HepG2 (cell line): ENCODE data around the gene PPP2R5B. TPM values are rescaled to one million over a fixed set of nuclear protein-coding genes. Genes with fewer than 3 reads are reported as not detected.
A peak's percentile ranks its signal among the peaks of the same experiment; 100 is the strongest.

Source experiments
- AHR ChIP-seq: IDR thresholded peaks from 2 replicates; pipeline ENCODE4 v1.6.1; 2018; ENCODE audit warnings: missing genetic modification reagents, missing compliant biosample characterization
- ATF2 ChIP-seq: sonication (generic); formaldehyde crosslinking; IDR thresholded peaks from 2 replicates; pipeline ENCODE4 v1.4.0; 2020; ENCODE audit warnings: missing genetic modification reagents
- DNMT1 ChIP-seq: sonication (generic); formaldehyde crosslinking; IDR thresholded peaks from 2 replicates; pipeline ENCODE4 v1.5.1; 2020; ENCODE audit warnings: mild to moderate bottlenecking, missing genetic modification reagents
- HDAC1 ChIP-seq: sonication (generic); formaldehyde crosslinking; IDR thresholded peaks from 2 replicates; pipeline ENCODE4 v1.5.1; 2020; ENCODE audit warnings: mild to moderate bottlenecking, missing genetic modification reagents
- HDAC6 ChIP-seq: fragments of 200-600 bp; sonication (generic); IDR thresholded peaks from 2 replicates; pipeline ENCODE4 v1.7.0; 2017; ENCODE audit warnings: mild to moderate bottlenecking, antibody characterized with exemption, low read length, low read depth
- HNRNPLL ChIP-seq: fragments of 200-400 bp; formaldehyde crosslinking; IDR thresholded peaks from 2 replicates; pipeline ENCODE4 v1.6.1; 2017; ENCODE audit warnings: mild to moderate bottlenecking, low read depth, low read length; ENCODE audit not compliant: poor library complexity, severe bottlenecking
- KDM5B ChIP-seq: sonication (generic); formaldehyde crosslinking; IDR thresholded peaks from 2 replicates; pipeline ENCODE4 v1.4.0; 2020; ENCODE audit warnings: missing genetic modification reagents, mild to moderate bottlenecking, borderline replicate concordance
- KMT2A ChIP-seq: sonication (generic); formaldehyde crosslinking; IDR thresholded peaks from 2 replicates; pipeline ENCODE4 v1.4.0; 2020; ENCODE audit warnings: missing genetic modification reagents
- NFAT5 ChIP-seq: sonication (generic); formaldehyde crosslinking; IDR thresholded peaks from 2 replicates; pipeline ENCODE4 v1.4.0; 2020; ENCODE audit warnings: missing genetic modification reagents
- NFRKB ChIP-seq: fragments of 450-650 bp; IDR thresholded peaks from 2 replicates; pipeline ENCODE4 v1.6.1; 2017
- NFYB ChIP-seq: sonication (generic); formaldehyde crosslinking; IDR thresholded peaks from 2 replicates; pipeline ENCODE4 v1.4.0; 2020; ENCODE audit warnings: missing genetic modification reagents
- NONO ChIP-seq, 2 experiments: fragments of 450-650 bp in 1 of 2; sonication (generic) in 1 of 2; formaldehyde crosslinking in 1 of 2; IDR thresholded peaks in 1 of 2; conservative IDR thresholded peaks in 1 of 2; 2 replicates each; pipeline versions ENCODE4 v1.6.1 to v1.8.0; 2017 to 2022; ENCODE audit warnings: mild to moderate bottlenecking in 1 of 2, missing genetic modification reagents in 1 of 2, moderate library complexity in 1 of 2
- PHF8 ChIP-seq: sonication (generic); formaldehyde crosslinking; IDR thresholded peaks from 2 replicates; pipeline ENCODE4 v1.5.0; 2020; ENCODE audit warnings: missing genetic modification reagents
- RFXAP ChIP-seq: sonication (generic); formaldehyde crosslinking; IDR thresholded peaks from 2 replicates; pipeline ENCODE4 v1.4.0; 2020; ENCODE audit warnings: missing genetic modification reagents, borderline replicate concordance
- TAF1 ChIP-seq: sonication (generic); formaldehyde crosslinking; IDR thresholded peaks from 2 replicates; pipeline ENCODE4 v1.4.0; 2020; ENCODE audit warnings: missing genetic modification reagents
- TCF7 ChIP-seq: sonication (generic); IDR thresholded peaks from 2 replicates; pipeline ENCODE4 v1.6.1; 2016; ENCODE audit warnings: antibody characterized with exemption, low read depth
- TFDP2 ChIP-seq: sonication (generic); formaldehyde crosslinking; IDR thresholded peaks from 2 replicates; pipeline ENCODE4 v1.4.0; 2020; ENCODE audit warnings: missing genetic modification reagents
- THAP11 ChIP-seq: IDR thresholded peaks from 2 replicates; pipeline ENCODE4 v1.6.1; 2016; ENCODE audit warnings: missing biosample characterization, missing genetic modification reagents
- XRCC5 ChIP-seq: fragments of 200-400 bp; formaldehyde crosslinking; optimal IDR thresholded peaks from 2 replicates; pipeline ENCODE3; 2017; ENCODE audit warnings: mild to moderate bottlenecking, low read length
- ZFY ChIP-seq: sonication (generic); formaldehyde crosslinking; IDR thresholded peaks from 2 replicates; pipeline ENCODE4 v1.4.0; 2020; ENCODE audit warnings: missing genetic modification reagents
- ZNF768 ChIP-seq: sonication (generic); formaldehyde crosslinking; IDR thresholded peaks from 2 replicates; pipeline ENCODE4 v1.4.0; 2020; ENCODE audit warnings: missing genetic modification reagents
- ZSCAN31 ChIP-seq: sonication (generic); formaldehyde crosslinking; IDR thresholded peaks from 2 replicates; pipeline ENCODE4 v1.5.0; 2020; ENCODE audit warnings: low read depth, mild to moderate bottlenecking, missing genetic modification reagents
- ZSCAN9 ChIP-seq: IDR thresholded peaks from 2 replicates; pipeline ENCODE4 v1.6.1; 2016; ENCODE audit warnings: borderline replicate concordance
- polyA plus RNA-seq, 8 experiments: library from polyadenylated mRNA; depleted of rRNA in 3 of 8; stranded (reverse) in 7 of 8; unstranded in 1 of 8; fragments of >200 nt; fragmentation: Illumina TruSeq in 4 of 8; extraction: Trizol in 4 of 8; gene quantifications; 2 replicates each; pipeline versions ENCODE4 v1.2.1 to v1.2.3, GENCODE V29; 2011 to 2016; ENCODE audit warnings: low read depth in 4 of 8, missing spikeins in 1 of 8, mixed read lengths in 1 of 8; ENCODE audit not compliant: insufficient read depth in 1 of 8
- total RNA-seq, 5 experiments: library from RNA; depleted of rRNA; stranded (reverse); fragments of >200 nt; fragmentation: Illumina TruSeq; extraction: Trizol; gene quantifications; 2 replicates each; pipeline ENCODE4 v1.2.3, GENCODE V29; 2016; ENCODE audit warnings: low read depth in 1 of 5

PPP2R5B gene
- total and polyA plus RNA-seq, 2 of the 13 experiments (the other 11 are each of a cell fraction or from before 2014, with no cell fraction given): 2.3 to 8.3 TPM

- peak; percentile 92 for TF ChIP-seq THAP11 (CRISPR knock-in tag)
- peak; percentile 95 for TF ChIP-seq HNRNPLL
- TF ChIP-seq NFYB (CRISPR knock-in tag): peak; percentile 92
- peak; percentile 69; the same call in 1 of the 2 replicates for TF ChIP-seq ZSCAN31 (CRISPR knock-in tag)
- TF ChIP-seq NFRKB: no peak
- TF ChIP-seq DNMT1 (CRISPR knock-in tag): 0 out of 2 replicates have a peak, but pooled peaks have one; percentile 75
- TF ChIP-seq ZFY: peak; percentile 100
- TF ChIP-seq ZNF768 (CRISPR knock-in tag): peak; percentile 74
- TF ChIP-seq TAF1 (CRISPR knock-in tag): peak; percentile 88
- TF ChIP-seq PHF8 (CRISPR knock-in tag): peak; percentile 94
- peak; percentile 36 for TF ChIP-seq XRCC5
- TF ChIP-seq AHR: 0 out of 2 replicates have a peak, but pooled peaks have one; percentile 52
- TF ChIP-seq TFDP2 (CRISPR knock-in tag): peak; percentile 86
- peak; percentile 68 for TF ChIP-seq ATF2 (CRISPR knock-in tag)
- 0 out of 2 replicates have a peak, but pooled peaks have one; percentile 47 for TF ChIP-seq NFAT5 (CRISPR knock-in tag)
- no peak for TF ChIP-seq HDAC6
- peak; percentile 64; the same call in 1 of the 2 replicates for TF ChIP-seq KDM5B (CRISPR knock-in tag)
- TF ChIP-seq NONO (IDR thresholded peaks at IDR 0.05): no peak
- peak; percentile 60 for TF ChIP-seq NONO (CRISPR knock-in tag; conservative IDR thresholded peaks at IDR 0.05)
- TF ChIP-seq HDAC1 (CRISPR knock-in tag): peak; percentile 84
- peak; percentile 32; the same call in 1 of the 2 replicates for TF ChIP-seq RFXAP
- TF ChIP-seq ZSCAN9: no peak
- TF ChIP-seq TCF7: no peak
- peak; percentile 29; the same call in 1 of the 2 replicates for TF ChIP-seq KMT2A (CRISPR knock-in tag)
Observed at GRCh38 chr11:64916775-64917662, 7.5 kb upstream of the PPP2R5B start, which contains the start of gene ATG2A (continued).
